ENCODE results near the gene SPTB.
"Not testable (repeated sequence)": the region's sequence is repeated elsewhere in the genome, so short reads cannot be mapped to it uniquely, and the experiment has no call there.

Gene SPTB

DNA sequence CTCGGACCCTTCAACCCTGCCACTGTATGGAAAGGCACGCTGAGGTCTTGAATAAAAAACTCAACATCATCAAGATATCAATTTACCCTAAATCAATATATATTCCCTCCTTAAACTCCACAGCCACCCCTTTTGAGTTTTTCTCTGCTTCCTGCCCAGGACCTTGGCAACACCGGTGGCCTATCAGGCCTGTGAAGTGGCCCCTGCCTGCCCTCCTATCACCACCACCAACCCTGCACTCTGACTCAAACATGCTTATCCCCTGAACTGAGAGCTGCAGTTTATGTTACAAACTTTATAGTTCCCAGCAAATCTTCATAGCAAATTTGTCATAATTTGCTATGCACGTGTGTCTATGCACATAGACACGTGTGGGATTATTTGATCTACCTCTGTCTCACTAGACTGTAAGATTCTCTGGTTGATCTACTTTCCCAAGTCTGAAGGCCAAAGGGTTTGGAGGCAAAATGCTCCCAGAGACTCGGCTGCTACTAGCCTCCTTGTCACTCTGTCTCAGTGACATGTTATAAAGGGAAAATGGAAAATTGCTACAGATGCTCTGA lies 63.4 kb downstream of the SPTB start:
- no peak for DNase-seq

DNA sequence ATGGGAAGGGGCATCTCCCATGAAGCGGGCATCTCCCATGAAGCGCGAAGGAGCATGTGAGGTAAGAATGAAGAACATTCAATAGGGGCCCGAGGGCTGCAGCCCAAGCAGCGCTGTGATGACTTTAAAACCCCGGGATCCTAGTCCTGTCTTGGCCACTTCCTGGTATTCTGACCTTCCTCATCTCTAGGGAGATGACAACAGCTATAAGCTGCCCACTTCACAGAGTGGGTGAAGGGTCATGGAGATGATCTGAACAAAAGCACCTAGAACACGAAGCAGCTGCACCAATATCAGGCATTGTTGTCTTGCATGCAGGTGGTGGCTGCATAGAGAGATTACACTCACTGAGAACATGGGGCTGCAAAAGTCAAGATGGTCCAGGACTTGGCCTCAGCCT lies 64.5 kb downstream of the SPTB start:
- no peak for DNase-seq

DNA sequence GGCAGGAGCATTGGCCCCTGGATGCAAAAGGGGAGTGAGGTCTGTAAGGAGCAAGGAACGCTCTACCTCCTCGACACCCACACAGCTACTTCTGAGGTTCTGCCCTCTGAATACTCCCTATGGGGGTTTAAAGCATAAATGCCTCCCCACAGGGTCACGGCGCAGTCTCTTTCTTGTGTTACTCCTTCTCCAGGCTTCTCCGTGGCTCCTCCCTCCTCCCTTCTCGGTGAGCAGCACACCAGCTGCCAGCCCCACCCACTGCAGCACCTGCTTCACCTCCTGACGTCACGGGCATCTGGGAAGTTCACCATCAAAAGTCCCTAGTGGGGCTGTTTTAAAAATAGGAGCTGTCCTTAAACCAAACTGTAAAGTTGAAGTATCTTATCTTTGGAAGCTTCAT lies 67.3 kb downstream of the SPTB start:
- peak; percentile 63 for DNase-seq

DNA sequence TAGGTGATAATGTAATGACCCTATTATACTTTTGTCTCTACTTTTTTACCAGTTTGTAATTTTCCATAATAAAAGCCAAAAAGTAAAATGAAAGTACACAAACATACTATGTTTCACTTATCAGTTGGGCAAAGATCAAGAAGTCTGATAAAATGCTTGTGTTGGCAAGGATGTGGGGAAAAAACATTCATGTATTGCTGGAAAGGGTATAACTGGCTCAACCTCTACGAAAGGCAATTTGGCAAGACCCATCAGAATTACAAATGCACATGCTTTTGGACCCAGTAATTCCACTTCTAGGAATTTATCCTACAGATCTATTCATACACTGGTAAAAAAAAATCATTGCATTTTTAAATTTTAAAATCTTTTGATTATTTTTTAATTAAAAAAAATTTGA lies 68.0 kb downstream of the SPTB start:
- no peak for DNase-seq

DNA sequence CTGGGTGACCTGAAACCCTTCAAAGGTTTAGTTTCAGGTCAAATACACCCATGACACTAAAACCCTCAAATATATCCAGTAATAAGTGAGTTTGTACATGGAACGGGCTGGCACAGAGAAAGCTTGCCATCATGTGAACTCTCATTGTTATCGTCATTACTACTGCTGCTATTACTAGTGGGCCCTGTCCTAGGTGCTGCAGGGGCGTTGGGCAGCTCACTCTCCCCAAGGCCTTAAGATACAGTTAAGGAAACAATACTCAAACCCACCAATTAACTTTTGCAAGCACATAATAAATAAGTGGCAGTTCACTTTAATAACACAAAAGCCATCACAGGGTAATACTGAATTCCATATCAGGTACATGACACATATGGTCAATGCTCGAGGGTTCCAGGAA lies 71.3 kb downstream of the SPTB start:
- no peak for DNase-seq

DNA sequence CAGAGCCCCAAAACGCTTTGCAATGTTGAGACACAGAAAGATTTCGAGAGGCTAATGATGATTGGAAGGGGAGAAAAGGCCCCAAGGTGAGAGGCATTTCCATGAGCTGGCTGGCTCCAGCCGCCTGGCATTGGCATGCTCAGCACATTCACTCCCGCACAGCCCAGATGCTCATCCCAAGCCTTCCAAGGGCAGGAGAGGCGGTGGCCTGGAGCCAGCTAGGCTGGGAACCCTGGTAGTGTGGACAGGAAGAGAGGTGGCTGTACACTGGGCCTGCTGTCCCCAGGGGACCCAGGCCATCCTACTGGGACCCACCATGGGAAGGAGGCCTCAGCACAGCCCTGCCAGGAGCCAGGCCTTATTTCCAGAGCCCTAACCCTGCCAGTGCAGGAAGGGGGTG lies 72.2 kb downstream of the SPTB start:
- DNase-seq, result no peak

DNA sequence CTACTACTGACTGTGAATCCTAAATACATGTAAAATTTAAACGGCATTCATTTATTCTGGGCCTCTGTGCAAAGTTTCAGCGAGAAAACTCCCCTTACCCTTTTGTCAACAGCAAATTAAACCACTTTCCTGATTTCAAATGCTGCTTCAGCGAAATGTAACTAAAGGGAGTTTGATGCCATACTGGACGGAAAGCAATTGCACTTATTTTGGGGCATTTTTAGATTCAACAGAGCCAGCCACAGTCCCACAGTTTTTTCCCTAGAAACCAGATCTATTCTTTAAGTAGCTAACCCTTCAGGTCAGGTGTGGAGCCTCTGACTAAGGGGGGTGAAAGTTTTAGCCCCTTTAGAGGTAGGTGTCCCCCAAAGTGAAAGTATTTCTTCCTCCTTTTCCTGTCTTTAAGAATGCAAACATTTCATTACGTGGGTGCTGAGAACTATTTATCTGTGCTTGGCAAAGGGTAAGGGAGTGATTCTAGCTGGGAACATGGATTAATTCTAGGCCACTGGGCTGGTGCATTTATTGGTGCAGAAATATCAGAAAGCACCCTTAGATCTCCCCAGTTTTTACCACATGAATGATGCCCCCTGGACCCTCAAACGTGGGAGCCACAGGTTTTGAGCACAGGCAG lies 72.7 kb downstream of the SPTB start:
- DNase-seq, result no peak

DNA sequence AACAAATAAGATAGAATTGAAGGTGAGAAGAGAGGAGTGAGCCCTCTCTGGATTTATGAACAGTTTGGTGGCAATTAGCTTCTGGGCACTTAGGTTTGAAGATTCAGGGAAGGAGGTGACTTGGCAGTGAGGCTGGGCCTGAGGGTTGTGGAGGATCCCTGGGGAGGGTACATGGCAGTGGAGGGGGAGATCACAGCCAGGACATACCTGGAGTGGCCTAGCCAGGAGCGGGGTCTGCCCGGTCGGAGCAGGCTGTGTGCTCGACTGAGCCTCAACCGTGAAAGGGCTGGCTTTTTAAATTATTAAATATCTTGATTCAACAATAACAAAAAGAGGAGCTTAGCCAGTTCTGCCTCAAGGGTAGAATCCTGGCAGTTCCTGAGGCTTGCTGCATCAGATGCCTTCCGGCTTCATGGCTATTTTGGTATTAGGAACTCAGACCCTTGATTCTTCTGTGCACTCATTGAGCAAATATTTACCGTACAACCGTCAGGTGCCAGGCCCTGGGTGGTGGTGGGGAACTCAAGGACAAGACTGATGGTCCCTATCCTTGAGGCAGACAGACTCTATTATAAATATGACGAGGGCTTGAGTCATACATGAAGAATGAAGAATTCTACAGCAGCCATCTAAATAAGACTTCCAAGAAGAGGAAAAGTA lies 73.4 kb downstream of the SPTB start:
- DNase-seq, result no peak

DNA sequence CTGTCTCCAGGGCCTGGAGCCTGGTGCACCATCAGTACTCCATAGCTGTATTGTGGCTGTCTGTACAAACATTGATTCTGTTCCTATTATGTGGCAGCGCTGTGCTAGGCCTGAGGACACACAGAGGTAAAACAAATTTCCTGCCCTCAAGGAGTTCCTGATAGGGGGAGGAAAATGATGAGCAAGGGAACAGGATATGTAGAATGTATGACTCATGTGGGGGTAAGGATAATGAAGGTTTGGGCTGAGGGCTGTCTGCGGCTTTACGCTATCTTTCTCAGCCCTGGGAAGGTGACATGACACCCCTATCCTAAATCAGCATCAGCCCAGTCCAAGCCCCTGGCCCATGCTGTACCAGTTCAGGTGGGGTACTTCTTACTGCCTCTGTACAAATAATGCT lies 74.1 kb downstream of the SPTB start:
- not testable (repeated sequence) for DNase-seq

DNA sequence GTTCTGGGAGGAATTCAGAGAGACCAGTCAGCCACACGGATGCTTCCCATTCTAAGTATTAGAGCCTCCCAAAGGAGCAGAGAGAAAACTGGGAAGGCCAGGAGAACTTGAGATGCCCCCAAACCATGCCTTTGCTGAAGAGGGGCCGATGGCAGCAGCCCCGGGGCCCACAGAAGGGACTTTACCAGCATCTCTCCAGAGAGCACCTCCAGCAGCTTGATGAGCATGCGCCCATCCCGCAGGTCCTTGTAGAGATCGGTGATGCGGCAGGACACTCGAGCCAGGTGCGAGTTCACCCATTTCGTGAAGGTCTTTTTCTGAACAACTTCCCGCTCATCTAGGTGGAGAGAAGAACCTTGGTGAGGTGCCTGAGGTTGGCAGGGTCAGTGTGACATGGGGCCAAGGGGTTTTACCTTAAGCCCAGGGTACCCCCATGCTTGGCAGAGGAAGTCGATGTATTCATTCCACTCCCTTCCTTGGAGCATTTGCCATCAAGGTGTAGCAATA lies 74.9 kb downstream of the SPTB start:
- DNase-seq, result no peak

DNA sequence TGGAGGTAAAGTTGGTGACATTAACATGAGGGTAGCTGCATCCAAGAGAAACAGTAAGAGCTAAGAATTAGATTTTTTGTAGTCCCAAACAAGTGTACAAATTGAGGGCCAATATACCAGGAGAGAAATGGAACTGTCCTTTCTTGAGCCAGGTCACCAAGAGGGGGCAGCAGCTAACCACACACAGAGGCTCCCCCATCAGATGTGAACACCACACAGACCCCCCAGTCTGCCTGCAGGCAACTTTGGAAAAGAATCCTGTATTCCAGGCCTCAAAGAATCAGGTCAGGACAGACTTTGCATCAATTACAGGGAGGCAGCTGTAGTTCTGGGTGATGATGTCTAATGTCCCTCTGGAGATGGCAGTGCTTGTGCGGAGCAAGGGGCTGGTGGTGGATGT lies 77.9 kb downstream of the SPTB start:
- DNase-seq, result no peak

DNA sequence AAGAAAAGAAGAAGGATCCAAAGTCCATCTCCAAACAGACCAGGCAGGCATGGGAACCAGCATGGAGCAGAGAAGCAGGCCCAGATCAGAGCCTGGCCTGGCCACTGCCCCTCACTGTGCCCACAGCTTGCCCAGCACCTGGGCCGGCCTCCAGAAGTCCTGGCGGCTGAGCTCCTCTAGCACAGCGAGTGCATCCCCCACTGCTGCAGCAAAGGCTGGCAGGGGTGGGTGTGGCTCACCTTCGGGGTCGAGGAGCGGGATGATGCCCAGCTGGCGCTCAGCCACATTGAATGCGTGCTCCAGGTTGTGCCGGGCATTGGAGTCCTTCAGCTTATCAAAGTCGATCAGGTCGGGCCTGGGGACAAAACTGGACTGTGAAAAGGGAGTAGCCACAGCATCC lies 78.7 kb downstream of the SPTB start:
- DNase-seq, result no peak

DNA sequence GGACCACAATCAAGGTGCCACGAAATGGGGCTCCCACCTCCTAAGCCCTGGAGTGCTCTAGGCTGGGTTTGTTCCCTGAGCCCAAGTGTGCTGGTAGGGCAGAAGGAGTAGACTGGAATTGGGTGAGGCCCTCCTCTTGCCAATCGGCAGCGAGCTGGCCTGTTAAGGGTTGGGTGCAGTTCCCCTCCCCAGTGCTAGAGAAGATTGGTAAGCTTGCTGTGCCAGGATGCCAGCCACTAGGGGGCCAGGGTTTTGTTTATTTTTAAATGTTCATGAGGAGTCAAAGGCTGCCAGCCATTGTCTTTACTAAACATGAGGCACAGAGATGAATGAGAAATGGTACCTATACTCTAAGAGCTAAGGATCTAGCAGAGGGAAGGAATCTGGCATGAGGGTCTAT lies 79.7 kb downstream of the SPTB start:
- DNase-seq, result no peak

DNA sequence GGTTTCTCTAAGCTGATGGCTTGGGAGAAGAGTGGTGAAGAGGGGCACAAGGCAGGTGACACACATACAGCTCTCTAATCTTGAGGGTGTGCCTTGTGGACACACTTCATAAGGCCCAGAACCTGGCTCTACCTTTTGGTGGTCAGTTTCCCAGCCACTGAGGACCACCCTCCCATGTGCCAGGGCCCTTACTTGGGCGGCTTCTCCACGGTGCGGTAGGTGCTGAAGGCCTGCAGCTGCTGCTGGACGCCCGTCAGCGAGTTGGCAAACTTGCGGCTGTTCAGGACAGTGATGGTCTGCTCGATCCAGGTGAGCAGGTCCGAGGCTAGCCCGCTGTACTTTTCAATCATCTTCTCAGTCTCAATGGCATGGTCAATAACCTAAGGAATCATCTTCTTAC lies 80.2 kb downstream of the SPTB start:
- no peak for DNase-seq

DNA sequence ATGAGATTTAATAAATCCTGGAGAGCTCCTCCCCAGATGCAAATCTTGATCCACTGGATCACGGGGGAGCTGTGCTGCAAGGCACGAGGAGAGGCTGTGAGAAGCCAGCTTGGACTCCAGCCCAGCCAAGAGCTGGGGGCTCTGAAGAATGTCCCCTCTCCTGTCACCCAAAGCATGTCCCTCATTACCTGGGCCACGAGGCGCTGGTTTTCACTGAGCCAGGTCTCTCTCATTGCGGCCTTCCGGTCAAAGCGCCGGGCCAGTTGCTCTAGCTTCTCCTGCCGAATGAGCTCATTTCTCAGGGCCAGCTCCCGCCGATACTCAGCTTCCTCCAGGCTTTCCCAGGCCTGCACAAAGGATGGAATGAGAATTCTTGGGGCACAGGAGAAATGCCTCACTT lies 83.3 kb downstream of the SPTB start:
- no peak for DNase-seq

DNA sequence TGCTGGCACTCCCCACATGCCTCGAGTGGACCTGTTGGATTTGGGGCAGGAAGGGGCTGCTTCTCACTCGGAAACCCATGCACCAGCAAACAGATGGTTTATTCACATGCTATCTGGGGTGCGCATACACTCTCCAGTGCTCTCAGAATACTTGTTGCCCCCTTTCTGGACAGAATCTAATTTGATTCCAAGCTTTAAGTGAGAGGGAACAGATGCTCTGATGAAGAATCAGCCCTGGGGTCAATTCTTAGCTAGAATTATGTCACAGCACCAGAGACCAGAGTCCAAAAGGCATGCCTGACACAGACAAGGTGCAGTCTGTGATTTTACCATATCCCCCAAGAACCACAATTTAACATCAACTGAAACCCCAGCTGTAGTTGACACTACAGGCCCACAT lies 83.8 kb downstream of the SPTB start:
- DNase-seq, result no peak

DNA sequence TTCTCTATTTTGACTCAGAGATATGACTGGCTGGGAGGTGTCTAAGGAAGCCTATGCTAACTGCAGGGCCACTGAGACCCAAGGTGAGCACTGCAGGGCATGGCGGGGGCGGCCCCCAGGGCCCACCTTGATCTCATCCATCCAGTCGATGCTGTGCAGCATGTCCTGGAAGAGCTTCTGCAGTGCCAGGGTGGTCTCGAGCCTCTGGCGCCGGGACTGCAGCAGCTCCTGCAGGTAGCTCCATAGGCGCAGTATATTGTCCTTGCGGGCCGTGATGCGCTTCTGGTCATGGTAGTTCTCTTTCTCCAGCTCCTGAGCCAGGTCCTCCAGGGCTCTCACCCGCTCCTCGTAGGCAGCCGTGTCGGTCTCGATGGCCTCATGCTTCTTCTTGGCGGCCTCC lies 84.5 kb downstream of the SPTB start:
- DNase-seq, result no peak

DNA sequence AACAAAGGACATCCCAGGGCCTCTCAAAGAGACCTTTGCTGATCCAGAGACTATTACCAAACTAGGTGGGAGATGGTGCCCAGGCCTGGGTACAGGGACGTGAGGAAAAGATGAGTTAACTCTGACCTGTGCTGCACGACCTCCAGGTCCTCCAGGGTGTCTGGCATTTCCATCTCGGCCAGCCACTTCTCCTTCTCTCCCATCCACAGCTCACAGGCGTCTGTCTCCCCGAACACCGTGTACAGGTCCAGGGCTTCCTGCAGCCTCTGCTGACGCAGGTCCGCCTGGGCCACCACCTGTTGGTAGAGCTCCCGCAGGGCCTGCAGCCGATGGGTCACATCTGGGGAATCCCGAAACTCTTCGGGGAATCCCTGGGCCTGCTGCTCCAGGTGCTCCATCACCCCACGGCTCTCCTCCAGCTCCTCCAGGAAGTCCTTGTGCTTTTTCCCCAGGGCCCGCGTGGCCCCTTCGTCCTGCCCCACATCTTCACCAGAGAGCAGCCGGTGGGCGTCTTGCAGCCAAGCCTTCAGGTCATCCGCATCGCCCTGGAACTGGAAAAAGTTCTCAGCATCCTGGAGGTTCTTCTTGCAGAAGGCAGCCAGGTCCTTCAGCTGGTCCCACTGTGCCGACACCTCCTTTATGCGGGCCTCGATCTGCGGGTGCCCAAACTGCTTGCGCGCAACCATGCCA lies 86.7 kb downstream of the SPTB start:
- DNase-seq, result no peak

DNA sequence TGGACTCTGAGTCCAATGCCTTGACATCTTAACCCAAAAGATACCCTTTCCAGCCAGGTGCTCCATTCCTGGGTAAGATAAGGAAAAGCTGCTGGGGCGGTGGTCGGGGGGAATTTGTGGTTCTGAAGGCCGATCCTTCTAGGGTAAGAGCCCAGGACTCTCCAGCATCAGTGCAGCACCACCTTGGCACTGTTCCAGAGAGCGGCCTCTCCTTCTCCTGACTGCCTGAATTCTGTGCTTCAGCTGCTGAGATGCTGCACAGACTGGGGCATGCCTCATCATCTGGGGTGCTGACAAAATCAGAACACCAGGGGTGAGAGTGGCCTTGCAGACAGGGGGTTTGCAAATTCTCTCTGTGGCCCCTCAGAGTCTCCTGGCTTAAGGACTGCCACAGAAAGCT lies 87.5 kb downstream of the SPTB start:
- no peak for DNase-seq

DNA sequence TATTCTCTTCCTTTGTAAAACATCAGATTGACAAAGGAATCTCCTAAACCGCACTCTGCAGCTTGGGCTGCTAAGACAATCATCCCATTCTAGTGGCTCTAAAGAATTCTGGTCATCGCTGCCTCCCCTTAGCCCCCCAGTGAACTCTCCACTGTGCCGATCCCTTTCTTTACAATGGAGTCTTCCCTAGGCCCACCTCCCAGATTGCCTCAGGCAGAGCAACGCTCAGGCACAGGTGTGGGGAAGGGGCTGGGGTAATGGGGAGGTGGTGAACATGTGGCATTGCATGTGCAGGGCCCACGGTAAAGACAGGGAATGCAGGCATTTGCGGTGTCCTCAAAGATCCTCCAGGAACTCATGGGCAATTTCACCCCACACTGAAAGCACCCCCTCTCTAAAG lies 89.2 kb downstream of the SPTB start:
- DNase-seq, result no peak

DNA sequence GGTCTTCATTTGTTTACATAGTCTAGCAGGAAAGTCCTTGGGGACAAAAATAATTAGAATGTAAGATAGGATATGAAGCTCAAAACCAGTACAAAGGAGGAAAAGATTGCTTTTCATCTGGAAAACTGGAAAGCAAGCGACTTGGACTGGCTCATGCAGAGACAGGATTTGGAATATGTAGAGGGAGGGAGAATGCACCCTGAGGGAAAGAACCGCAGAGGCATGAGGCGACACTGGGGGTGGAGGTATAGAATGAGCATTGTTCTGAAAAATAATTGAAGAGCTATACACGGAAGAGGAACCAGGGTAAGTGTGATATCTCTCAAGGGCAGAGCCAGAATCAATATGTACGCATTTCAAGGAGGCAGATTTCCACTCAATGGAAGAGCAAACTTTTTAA lies 90.0 kb downstream of the SPTB start:
- no peak for DNase-seq

DNA sequence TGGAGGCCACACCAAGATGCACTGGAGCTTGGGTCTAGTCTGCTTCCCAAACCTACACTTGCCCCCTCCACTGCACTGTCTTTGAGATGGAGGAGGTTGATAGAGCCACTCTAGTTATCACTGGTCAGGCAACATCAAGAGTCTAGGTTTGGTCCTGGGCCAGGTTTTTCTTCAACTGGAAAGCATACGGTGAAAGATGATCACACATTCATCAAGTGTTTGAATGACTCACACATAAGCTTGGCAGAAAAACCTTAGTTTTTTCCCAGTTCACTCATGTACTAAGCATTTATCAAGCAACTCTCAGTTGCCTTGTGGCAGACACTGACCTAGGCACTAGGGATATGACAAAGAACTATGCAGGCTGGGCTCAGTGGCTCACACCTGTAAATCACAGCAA lies 91.0 kb downstream of the SPTB start:
- DNase-seq, result no peak

DNA sequence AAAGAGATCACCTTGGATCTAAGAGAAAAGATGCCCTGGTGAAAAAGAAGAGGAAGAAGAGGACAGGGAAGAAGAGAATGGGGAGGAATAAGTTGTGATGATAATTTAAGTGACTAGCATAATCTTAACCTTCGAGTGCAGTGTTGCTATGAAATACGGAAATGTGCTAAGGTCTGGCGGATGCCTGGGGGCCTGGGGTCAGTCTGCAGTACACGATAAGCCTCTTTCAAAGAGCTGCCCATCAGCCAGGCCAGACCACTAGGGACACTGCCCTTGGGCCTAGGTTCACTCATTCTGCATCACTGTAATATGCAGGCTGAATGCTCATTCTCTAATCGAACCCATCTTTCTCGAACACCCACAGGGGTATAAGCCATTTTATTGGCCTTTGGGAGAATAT lies 92.1 kb downstream of the SPTB start:
- no peak for DNase-seq
